Naive thymus-derived CD4-positive, alpha-beta T cell (primary cell): ENCODE results near the gene MICU2. TPM values are rescaled to one million over a fixed set of nuclear protein-coding genes. Genes with fewer than 3 reads are reported as not detected.
A peak's percentile ranks its signal among the peaks of the same experiment; 100 is the strongest.
"Not testable (repeated sequence)": the region's sequence is repeated elsewhere in the genome, so short reads cannot be mapped to it uniquely, and the experiment has no call there.

ENCODE experiments used
- ATAC-seq: fragments of 150-1000 bp; cut with Tn5 transposase; 2 replicates; pipeline ENCODE4 v1.10.0; 2021; ENCODE audit warnings: mild to moderate bottlenecking, moderate library complexity
- CTCF ChIA-PET: fragments of 350-600 bp; sonication (Branson Sonifier 250); formaldehyde crosslinking; loops from one replicate; lab custom pipeline; 2021; ENCODE audit warnings: antibody characterized with exemption; lab: Charles Lee
- POLR2A ChIA-PET: fragments of 350-600 bp; sonication (Branson Sonifier 250); formaldehyde crosslinking; loops from one replicate; lab custom pipeline; 2021; ENCODE audit warnings: antibody characterized with exemption, inconsistent platforms; lab: Charles Lee
- DNase-seq, 9 donors: peaks; one replicate each; pipeline versions ENCODE4 v3.0.0 to v3.0.0-alpha.2; 2020 to 2022; ENCODE audit warnings: mixed read lengths in 1 of 9
- H3K27ac ChIP-seq: one replicate; pipeline ENCODE4 v1.7.0; 2013; ENCODE audit warnings: mild to moderate bottlenecking, low read depth, low read length, moderate library complexity
- H3K27me3 ChIP-seq, 2 donors: one replicate each; pipeline ENCODE4 v1.7.0; 2013; ENCODE audit warnings: low read length in 2 of 2, mild to moderate bottlenecking in 2 of 2, moderate library complexity in 2 of 2; ENCODE audit not compliant: control insufficient read depth in 2 of 2, insufficient read depth in 2 of 2
- H3K36me3 ChIP-seq, 3 experiments: 1 replicate in 2 of 3; 2 replicates in 1 of 3; pipeline ENCODE4 v1.7.0; 2013; ENCODE audit warnings: low read length in 3 of 3, mild to moderate bottlenecking in 3 of 3, moderate library complexity in 1 of 3; ENCODE audit not compliant: insufficient read depth in 3 of 3, control insufficient read depth in 2 of 3
- H3K4me1 ChIP-seq, 2 donors: one replicate each; pipeline ENCODE4 v1.7.0; 2013; ENCODE audit warnings: low read length in 2 of 2, mild to moderate bottlenecking in 2 of 2, moderate library complexity in 1 of 2; ENCODE audit not compliant: control insufficient read depth in 2 of 2, insufficient read depth in 2 of 2
- H3K4me3 ChIP-seq: 2 replicates; pipeline ENCODE4 v1.7.0; 2013; ENCODE audit warnings: mild to moderate bottlenecking, low read length
- H3K9me3 ChIP-seq, 3 experiments: 1 replicate in 2 of 3; 2 replicates in 1 of 3; pipeline ENCODE4 v1.7.0; 2013; ENCODE audit warnings: low read length in 3 of 3; ENCODE audit not compliant: control insufficient read depth in 2 of 3
- H3K27ac Mint-ChIP-seq, 9 donors: one replicate each; pipeline ENCODE4 v1.8.0; 2020 to 2022; ENCODE audit warnings: mixed read lengths in 9 of 9, mild to moderate bottlenecking in 8 of 9, moderate library complexity in 5 of 9, inconsistent platforms in 2 of 9
- H3K27me3 Mint-ChIP-seq, 5 donors: one replicate each; pipeline ENCODE4 v1.8.0; 2021 to 2022; ENCODE audit warnings: mixed read lengths in 5 of 5, mild to moderate bottlenecking in 1 of 5
- H3K36me3 Mint-ChIP-seq, 5 donors: one replicate each; pipeline ENCODE4 v1.8.0; 2020 to 2022; ENCODE audit warnings: mixed read lengths in 5 of 5, mild to moderate bottlenecking in 3 of 5, inconsistent platforms in 1 of 5
- H3K4me1 Mint-ChIP-seq, 7 donors: one replicate each; pipeline ENCODE4 v1.8.0; 2020 to 2022; ENCODE audit warnings: mixed read lengths in 7 of 7, mild to moderate bottlenecking in 3 of 7, inconsistent platforms in 1 of 7
- H3K4me3 Mint-ChIP-seq, 10 donors: one replicate each; pipeline ENCODE4 v1.8.0; 2020 to 2022; ENCODE audit warnings: mild to moderate bottlenecking in 10 of 10, mixed read lengths in 10 of 10, moderate library complexity in 6 of 10, inconsistent platforms in 2 of 10
- H3K9me3 Mint-ChIP-seq, 11 donors: one replicate each; pipeline ENCODE4 v1.8.0; 2020 to 2022; ENCODE audit warnings: mixed read lengths in 11 of 11, mild to moderate bottlenecking in 4 of 11, inconsistent platforms in 1 of 11, moderate library complexity in 1 of 11
- intact Hi-C, 2 donors: fragments of 100-400 bp; cut with micrococcal nuclease; formaldehyde crosslinking; loops; one replicate each; pipeline ENCODE4 v1.15.1; 2023
- polyA plus RNA-seq, 2 donors: library from polyadenylated mRNA; unstranded; fragments of 300-500 nt; fragmentation: Illumina TruSeq; gene quantifications; one replicate each; pipeline ENCODE4 v1.2.3, GENCODE V29; 2021
- total RNA-seq, 6 experiments: library from RNA in 5 of 6; stranded (reverse) in 5 of 6; gene quantifications; 1 replicate in 5 of 6; 2 replicates in 1 of 6; pipeline ENCODE4 v1.2.3 and lab custom pipeline; 2021 to 2026

Gene MICU2
- total and polyA plus RNA-seq, 7 experiments from 2014 or later = 30.6 to 45.6 (median 37.5) TPM

- POLR2A ChIA-PET = interaction anchor here (0.6 to 4.4 kb wide), 3 partner anchors 27 to 512 kb away, joined by 3 to 86 read pairs (median 4); partner anchors contain the start of gene FGF9
- Histone ChIP-seq H3K27me3 (no peaks in the 10 kb centered on the region), H3K4me1 (peaks cover 15 to 16% of the 10 kb centered on the region in 2 donors), H3K36me3 (peaks cover 0 to 7% (median 0%) of the 10 kb centered on the region in 3 experiments), H3K27ac (no peak overlapping the region), H3K9me3 (no peaks in the 10 kb centered on the region), H3K4me3 (no peak overlapping the region)
- H3K27me3 Mint-ChIP-seq = peaks cover 4 to 26% (median 7%) of the 10 kb centered on the region in 5 donors
- ATAC-seq (no peak), DNase-seq (no peak)
- H3K9me3 Mint-ChIP-seq = peaks cover 0 to 4% (median 0%) of the 10 kb centered on the region in 11 donors
- intact Hi-C loops = loop anchor here in 1 of 2 donors (10.0 kb wide), 2 partner anchors 902 to 1972 kb away; partner anchors contain the start of genes IL17D and MPHOSPH8
- CTCF ChIA-PET = interaction anchor here (1.9 kb wide), 1 partner anchor 32 kb away, joined by 4 read pairs; no protein-coding TSS in a partner anchor
- no peak overlapping the region for H3K4me3 Mint-ChIP-seq
- H3K27ac Mint-ChIP-seq = no peak overlapping the region
- peaks cover 0 to 9% (median under 1%) of the 10 kb centered on the region in 5 donors for H3K36me3 Mint-ChIP-seq
- H3K4me1 Mint-ChIP-seq = peaks cover 8 to 25% (median 21%) of the 10 kb centered on the region in 7 donors
These were observed 2.8 kb upstream of the MICU2 start for GRCh38 chr13:21606796-21607195.

GRCh38 chr13:21606251-21606650, 2.3 kb upstream of the MICU2 start:
- POLR2A ChIA-PET = interaction anchor here (0.6 to 4.4 kb wide), 5 partner anchors 9 to 513 kb away, joined by 3 to 86 read pairs (median 4); partner anchors contain the start of genes FGF9 and ZDHHC20
- H3K27me3 Mint-ChIP-seq = peaks cover 0 to 26% (median 7%) of the 10 kb centered on the region in 5 donors
- Histone ChIP-seq H3K27me3 (no peaks in the 10 kb centered on the region), H3K9me3 (no peaks in the 10 kb centered on the region), H3K4me3 (no peak overlapping the region), H3K4me1 (peaks cover 16 to 19% of the 10 kb centered on the region in 2 donors), H3K36me3 (peaks cover 0 to 7% (median 4%) of the 10 kb centered on the region in 3 experiments), H3K27ac (no peak overlapping the region)
- no peak for ATAC-seq
- H3K36me3 Mint-ChIP-seq = peaks cover 5 to 13% (median 6%) of the 10 kb centered on the region in 5 donors
- no peak overlapping the region for H3K4me3 Mint-ChIP-seq
- intact Hi-C loops = loop anchor here in 1 of 2 donors (10.0 kb wide), 2 partner anchors 901 to 1971 kb away; partner anchors contain the start of genes IL17D and MPHOSPH8
- peaks cover 0 to 4% (median 0%) of the 10 kb centered on the region in 11 donors for H3K9me3 Mint-ChIP-seq
- no peak for DNase-seq
- no peak overlapping the region for H3K27ac Mint-ChIP-seq
- peaks cover 14 to 31% (median 26%) of the 10 kb centered on the region in 7 donors for H3K4me1 Mint-ChIP-seq
- CTCF ChIA-PET = interaction anchor here (1.9 kb wide), 1 partner anchor 32 kb away, joined by 4 read pairs; no protein-coding TSS in a partner anchor

DNA sequence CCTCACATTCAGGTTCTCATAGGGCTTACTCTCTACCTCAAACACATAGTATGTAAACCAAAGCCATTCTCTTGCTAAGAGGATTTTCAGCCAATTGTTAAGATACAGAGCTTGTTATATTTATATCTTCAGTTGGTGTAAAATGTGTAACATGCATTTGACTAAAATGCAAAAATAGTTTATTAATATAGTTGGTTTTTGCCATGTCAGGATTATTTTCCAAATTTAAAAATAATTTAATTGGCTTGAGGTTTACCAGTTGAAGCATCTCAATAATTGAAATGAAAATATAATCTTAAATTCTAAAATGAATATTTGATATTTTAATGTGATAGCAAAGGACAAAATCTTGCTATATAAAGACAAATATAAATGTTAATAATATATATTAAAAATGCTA, 7.2 kb downstream of the MICU2 start:
- peaks cover 0 to 6% (median 5%) of the 10 kb centered on the region in 3 experiments for H3K36me3 ChIP-seq
- no peak for ATAC-seq
- intact Hi-C loops = no loop called here
- ChIA-PET POLR2A (no interaction called here), CTCF (no interaction called here)
- Mint-ChIP-seq H3K9me3 (no peaks in the 10 kb centered on the region), H3K27me3 (no peaks in the 10 kb centered on the region), H3K27ac (no peak overlapping the region), H3K4me1 (peaks cover 41 to 84% (median 78%) of the 10 kb centered on the region in 7 donors), H3K4me3 (peak overlapping the region in 3 of 10 donors; percentile 18 to 53 (median 37)), H3K36me3 (peaks cover 6 to 52% (median 25%) of the 10 kb centered on the region in 5 donors)
- H3K4me1 ChIP-seq = peaks cover 0 to 30% of the 10 kb centered on the region in 2 donors
- no peak overlapping the region for H3K27ac ChIP-seq
- no peak for DNase-seq
- no peaks in the 10 kb centered on the region for H3K27me3 ChIP-seq
- H3K9me3 ChIP-seq = no peaks in the 10 kb centered on the region
- H3K4me3 ChIP-seq = no peak overlapping the region

DNA sequence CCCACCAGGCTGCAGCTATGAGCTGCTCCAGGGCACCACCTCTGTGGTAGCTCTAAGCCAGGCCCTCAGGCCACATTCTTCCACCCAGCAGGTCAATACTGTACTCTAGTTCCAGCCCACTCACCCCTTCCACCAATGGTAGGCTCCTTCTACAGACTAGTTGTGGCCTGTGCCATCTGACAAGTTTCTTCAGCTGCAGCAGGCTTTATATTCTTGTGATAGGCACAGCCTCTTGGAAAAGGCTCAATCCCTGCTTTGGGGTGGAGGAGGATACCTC, 8.5 kb downstream of the MICU2 start:
- intact Hi-C loops = loop anchor here in 1 of 2 donors (2.0 kb wide), 1 partner anchor 15 kb away; no protein-coding TSS in a partner anchor
- Histone ChIP-seq H3K4me1 (peaks cover 0 to 22% of the 10 kb centered on the region in 2 donors), H3K36me3 (peaks cover 0 to 6% (median 0%) of the 10 kb centered on the region in 3 experiments), H3K4me3 (no peak overlapping the region), H3K27ac (no peak overlapping the region), H3K27me3 (no peaks in the 10 kb centered on the region), H3K9me3 (no peaks in the 10 kb centered on the region)
- no peak for DNase-seq
- ChIA-PET CTCF (no interaction called here), POLR2A (interaction anchor here (1.2 kb wide), 1 partner anchor 8 kb away, joined by 4 read pairs; the partner anchor contains the start of gene MICU2)
- Mint-ChIP-seq H3K27me3 (no peaks in the 10 kb centered on the region), H3K4me3 (peak overlapping the region in 8 of 10 donors; percentile 8 to 60 (median 28)), H3K36me3 (peaks cover 0 to 57% (median 26%) of the 10 kb centered on the region in 5 donors), H3K9me3 (peaks cover 0 to 6% (median 0%) of the 10 kb centered on the region in 11 donors), H3K4me1 (peaks cover 36 to 85% (median 80%) of the 10 kb centered on the region in 7 donors), H3K27ac (peak overlapping the region in 1 of 9 donors; percentile 48)
- ATAC-seq = peak; percentile 14

DNA sequence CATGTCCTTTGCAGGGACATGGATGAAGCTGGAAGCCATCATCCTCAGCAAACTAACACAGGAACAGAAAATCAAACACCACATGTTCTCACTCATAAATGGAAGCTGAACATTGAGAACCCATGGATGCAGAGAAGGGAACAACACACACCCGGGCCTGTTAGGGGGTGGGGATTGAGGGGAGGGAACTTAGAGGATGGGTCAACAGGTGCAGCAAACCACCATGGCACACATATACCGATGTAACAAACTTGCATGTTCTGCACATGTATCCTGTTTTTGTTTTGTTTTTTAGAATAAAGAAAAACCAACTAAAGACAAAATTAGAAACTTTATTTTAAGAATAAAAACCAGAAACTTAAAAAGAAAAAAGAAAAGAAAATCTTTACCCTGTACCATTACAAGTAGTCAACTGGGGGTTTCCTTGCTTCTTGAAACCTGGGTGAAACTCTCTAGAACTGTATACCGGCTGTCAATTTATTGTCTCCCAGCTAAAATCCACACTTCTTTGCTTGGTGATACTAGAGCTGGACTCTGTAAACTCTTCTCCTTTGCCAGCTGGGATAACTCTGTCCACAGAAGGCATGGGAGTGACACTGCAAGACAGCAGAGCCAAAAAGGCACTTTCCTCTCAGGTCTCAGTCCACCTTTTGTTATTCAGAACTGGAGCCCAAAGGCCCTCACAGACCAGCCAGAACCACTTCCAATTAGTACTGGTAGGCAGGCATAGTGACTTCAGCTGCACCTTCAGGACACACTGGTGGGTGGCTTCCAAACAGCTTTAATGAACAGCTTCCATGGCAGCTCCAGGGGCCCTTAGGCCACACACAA, 9.0 kb downstream of the MICU2 start:
- ATAC-seq = peak; percentile 8
- no peak overlapping the region for H3K27ac Mint-ChIP-seq
- Histone ChIP-seq H3K9me3 (no peaks in the 10 kb centered on the region), H3K4me3 (no peak overlapping the region), H3K27me3 (no peaks in the 10 kb centered on the region), H3K27ac (no peak overlapping the region), H3K4me1 (peaks cover 0 to 22% of the 10 kb centered on the region in 2 donors), H3K36me3 (peaks cover 0 to 6% (median 0%) of the 10 kb centered on the region in 3 experiments)
- POLR2A ChIA-PET = interaction anchor here (1.2 kb wide), 1 partner anchor 9 kb away, joined by 4 read pairs; the partner anchor contains the start of gene MICU2
- H3K4me1 Mint-ChIP-seq = peaks cover 30 to 85% (median 80%) of the 10 kb centered on the region in 7 donors
- no peaks in the 10 kb centered on the region for H3K27me3 Mint-ChIP-seq
- intact Hi-C loops = loop anchor here in 1 of 2 donors (2.0 kb wide), 1 partner anchor 14 kb away; no protein-coding TSS in a partner anchor
- CTCF ChIA-PET = no interaction called here
- peaks cover 0 to 6% (median 0%) of the 10 kb centered on the region in 11 donors for H3K9me3 Mint-ChIP-seq
- H3K4me3 Mint-ChIP-seq = peak overlapping the region in 8 of 10 donors; percentile 12 to 60 (median 44)
- H3K36me3 Mint-ChIP-seq = peaks cover 0 to 55% (median 26%) of the 10 kb centered on the region in 5 donors
- DNase-seq = no peak

GRCh38 chr13:21590665-21591456, 13.1 kb downstream of the MICU2 start:
- peaks cover 0 to 61% (median 41%) of the 10 kb centered on the region in 5 donors for H3K36me3 Mint-ChIP-seq
- H3K27me3 Mint-ChIP-seq, H3K36me3 ChIP-seq, CTCF ChIA-PET, ATAC-seq, H3K27ac ChIP-seq, H3K9me3 Mint-ChIP-seq, H3K9me3 ChIP-seq, DNase-seq, H3K27me3 ChIP-seq, H3K4me3 ChIP-seq, POLR2A ChIA-PET, intact Hi-C loops, H3K4me1 ChIP-seq: not testable (repeated sequence)
- peak overlapping the region in 1 of 9 donors; percentile 9 for H3K27ac Mint-ChIP-seq
- peak overlapping the region in 6 of 10 donors; percentile 3 to 60 (median 26) for H3K4me3 Mint-ChIP-seq
- peaks cover 25 to 99% (median 94%) of the 10 kb centered on the region in 7 donors for H3K4me1 Mint-ChIP-seq
